Panc1 (cell line): ENCODE data around the gene TEX53.

Experiments used
- CTCF ChIP-seq: fragments of 450-650 bp; IDR thresholded peaks from 2 replicates; pipeline ENCODE4 v1.5.1; 2017; ENCODE audit warnings: mild to moderate bottlenecking
- POLR2AphosphoS5 ChIP-seq: IDR thresholded peaks from 2 replicates; pipeline ENCODE4 v1.6.1; 2012; ENCODE audit warnings: mild to moderate bottlenecking, low read depth, low read length, moderate library complexity
- REST ChIP-seq, 2 experiments: IDR thresholded peaks; 2 replicates each; pipeline ENCODE4 v1.6.1; 2011 to 2012; ENCODE audit warnings: low read depth in 2 of 2, control low read depth in 1 of 2, low read length in 1 of 2, mild to moderate bottlenecking in 1 of 2, moderate library complexity in 1 of 2; ENCODE audit not compliant: insufficient read depth in 1 of 2
- TCF7L2 ChIP-seq: IDR thresholded peaks from 2 replicates; pipeline ENCODE4 v1.6.1; 2011; ENCODE audit warnings: mild to moderate bottlenecking, low read depth, low read length, inconsistent platforms

DNA sequence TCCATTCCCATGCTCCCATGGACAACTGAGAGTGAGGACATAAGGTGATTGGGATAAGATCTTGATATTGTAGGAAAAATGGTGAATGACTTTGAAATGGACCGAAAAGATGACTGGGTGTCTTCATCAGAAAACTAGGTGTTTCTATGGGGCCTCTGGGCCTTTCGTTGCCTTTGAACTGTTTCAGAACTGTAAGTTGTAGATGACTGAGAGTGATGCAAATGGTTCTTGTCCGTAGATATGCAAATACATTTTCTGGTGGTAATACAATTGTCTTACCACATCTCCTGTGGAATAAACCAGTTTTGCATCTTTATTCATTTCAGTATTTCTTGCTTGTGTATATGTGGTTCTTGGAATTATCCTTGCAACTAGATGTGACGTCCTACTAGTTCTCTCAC, 40.3 kb upstream of the TEX53 start:
- TF ChIP-seq CTCF, result no peak
- no peak for TF ChIP-seq TCF7L2
- TF ChIP-seq POLR2AphosphoS5, result no peak
- no peak for TF ChIP-seq REST (IDR thresholded peaks at IDR 0.05; ENCODE audit: insufficient read depth in 1 of 2, low read depth in 2 of 2, low read length in 1 of 2)
